CD4-positive, alpha-beta memory T cell (primary cell): ENCODE measurements around the gene PPP1CB. TPM values are rescaled to one million over a fixed set of nuclear protein-coding genes. Genes with fewer than 3 reads are reported as not detected.

Experiments used
- CTCF ChIA-PET: fragments of 350-600 bp; sonication (Branson Sonifier 250); formaldehyde crosslinking; loops from one replicate; lab custom pipeline; 2021; ENCODE audit warnings: inconsistent platforms; ENCODE audit not compliant: partially characterized antibody; lab: Charles Lee
- POLR2A ChIA-PET: fragments of 350-600 bp; sonication (Branson Sonifier 250); formaldehyde crosslinking; loops from one replicate; lab custom pipeline; 2021; ENCODE audit not compliant: partially characterized antibody; lab: Charles Lee
- DNase-seq, 5 donors: peaks; one replicate each; pipeline versions ENCODE4 v3.0.0 to v3.0.0-alpha.2; 2020 to 2022; ENCODE audit warnings: mixed read lengths in 1 of 5
- H3K27ac ChIP-seq: one replicate; pipeline ENCODE4 v1.7.0; 2013; ENCODE audit warnings: low read depth, low read length
- H3K27me3 ChIP-seq: 2 replicates; pipeline ENCODE4 v1.7.0; 2013; ENCODE audit warnings: mild to moderate bottlenecking, low read length, moderate library complexity; ENCODE audit not compliant: insufficient read depth
- H3K36me3 ChIP-seq: 2 replicates; pipeline ENCODE4 v1.7.0; 2013; ENCODE audit warnings: mild to moderate bottlenecking, low read length, moderate library complexity; ENCODE audit not compliant: insufficient read depth
- H3K4me1 ChIP-seq: 2 replicates; pipeline ENCODE4 v1.7.0; 2013; ENCODE audit warnings: mild to moderate bottlenecking, low read length, moderate library complexity; ENCODE audit not compliant: insufficient read depth
- H3K4me3 ChIP-seq, 2 donors: one replicate each; pipeline ENCODE4 v1.7.0; 2013; ENCODE audit warnings: low read length in 2 of 2, mild to moderate bottlenecking in 1 of 2
- H3K9me3 ChIP-seq, 2 donors: one replicate each; pipeline ENCODE4 v1.7.0; 2013; ENCODE audit warnings: low read length in 2 of 2, control low read depth in 1 of 2; ENCODE audit not compliant: control insufficient read depth in 1 of 2
- H3K27ac Mint-ChIP-seq, 7 donors: one replicate each; pipeline ENCODE4 v1.8.0; 2020 to 2021; ENCODE audit warnings: mixed read lengths in 7 of 7, mild to moderate bottlenecking in 6 of 7, inconsistent platforms in 3 of 7, moderate library complexity in 3 of 7
- H3K27me3 Mint-ChIP-seq, 2 donors: one replicate each; pipeline ENCODE4 v1.8.0; 2020 to 2021; ENCODE audit warnings: mixed read lengths in 2 of 2
- H3K36me3 Mint-ChIP-seq, 2 donors: one replicate each; pipeline ENCODE4 v1.8.0; 2020 to 2021; ENCODE audit warnings: mixed read lengths in 2 of 2, inconsistent platforms in 1 of 2, mild to moderate bottlenecking in 1 of 2
- H3K4me1 Mint-ChIP-seq, 4 donors: one replicate each; pipeline ENCODE4 v1.8.0; 2020 to 2021; ENCODE audit warnings: mixed read lengths in 4 of 4, mild to moderate bottlenecking in 1 of 4
- H3K4me3 Mint-ChIP-seq, 8 donors: one replicate each; pipeline ENCODE4 v1.8.0; 2020 to 2021; ENCODE audit warnings: mixed read lengths in 8 of 8, mild to moderate bottlenecking in 7 of 8, moderate library complexity in 6 of 8, inconsistent platforms in 3 of 8
- H3K9me3 Mint-ChIP-seq, 8 donors: one replicate each; pipeline ENCODE4 v1.8.0; 2020 to 2021; ENCODE audit warnings: mixed read lengths in 8 of 8, mild to moderate bottlenecking in 5 of 8, inconsistent platforms in 3 of 8, moderate library complexity in 1 of 8
- intact Hi-C: fragments of 100-400 bp; cut with micrococcal nuclease; formaldehyde crosslinking; loops from one replicate; pipeline ENCODE4 v1.15.1; 2023
- polyA plus RNA-seq, 2 donors: library from polyadenylated mRNA; unstranded; fragments of 300-500 nt; fragmentation: Illumina TruSeq; gene quantifications; one replicate each; pipeline ENCODE4 v1.2.3, GENCODE V29; 2021
- total RNA-seq, 2 experiments: library from RNA; stranded (reverse); gene quantifications; one replicate each; pipeline ENCODE4 v1.2.3, GENCODE V29; 2021

The PPP1CB gene
- total and polyA plus RNA-seq, 4 experiments from 2014 or later, result 92.1 to 231 (median 162) TPM

DNA sequence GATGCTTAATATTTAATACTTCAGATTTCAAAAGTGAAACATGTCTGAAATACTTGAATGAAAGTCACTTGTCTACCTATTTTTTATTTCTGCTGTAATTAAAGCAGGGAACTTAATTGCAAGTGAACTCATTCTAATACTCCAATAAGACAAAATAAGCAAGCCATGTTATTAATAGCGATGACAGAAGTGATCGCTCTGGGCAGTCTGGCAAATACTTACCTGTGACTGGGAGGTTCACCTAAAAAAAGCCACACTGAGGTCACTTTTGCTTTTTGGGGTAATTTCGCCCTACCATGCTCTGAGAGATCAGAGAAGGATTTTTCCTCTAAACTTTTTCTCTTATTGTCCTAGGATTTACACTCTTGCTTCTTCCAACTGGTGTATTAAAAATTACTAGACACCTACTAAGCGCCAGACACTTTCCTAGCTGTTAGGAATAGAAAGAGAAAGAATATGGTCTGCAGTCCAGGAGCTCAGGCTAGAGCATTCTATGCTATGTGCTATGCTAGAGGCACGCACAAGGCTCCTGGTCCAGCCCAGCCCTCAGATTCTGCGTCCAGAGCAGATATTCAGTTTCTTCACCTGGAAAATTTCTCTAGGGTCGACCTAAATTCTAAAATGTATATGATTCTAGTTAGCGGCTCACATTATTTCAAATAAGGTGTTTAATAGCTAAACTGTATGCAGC is 26.5 kb upstream of the PPP1CB start:
- H3K36me3 ChIP-seq, result no peaks in the 10 kb centered on the region
- H3K4me3 ChIP-seq, result no peak overlapping the region
- Mint-ChIP-seq H3K27me3 (no peaks in the 10 kb centered on the region), H3K4me1 (peaks cover 0 to under 1% (median under 1%) of the 10 kb centered on the region in 4 donors), H3K9me3 (no peaks in the 10 kb centered on the region), H3K4me3 (no peak overlapping the region), H3K36me3 (no peaks in the 10 kb centered on the region), H3K27ac (no peak overlapping the region)
- intact Hi-C loops, result loop anchor here (10.0 kb wide), 1 partner anchor 50 kb away; no protein-coding TSS in a partner anchor
- ChIA-PET POLR2A (interaction anchor here (0.8 kb wide), 1 partner anchor 138 kb away, joined by 3 read pairs; no protein-coding TSS in a partner anchor), CTCF (interaction anchor here (1.4 to 2.6 kb wide), 2 partner anchors 131 to 160 kb away, joined by 3 to 10 read pairs; no protein-coding TSS in a partner anchor)
- H3K4me1 ChIP-seq, result no peaks in the 10 kb centered on the region
- no peaks in the 10 kb centered on the region for H3K9me3 ChIP-seq
- no peak overlapping the region for H3K27ac ChIP-seq
- H3K27me3 ChIP-seq, result no peaks in the 10 kb centered on the region
- DNase-seq, result no peak

GRCh38 chr2:28726177-28726576 is 25.5 kb upstream of the PPP1CB start:
- Mint-ChIP-seq H3K4me3 (no peak overlapping the region), H3K27ac (no peak overlapping the region), H3K36me3 (no peaks in the 10 kb centered on the region), H3K9me3 (no peaks in the 10 kb centered on the region), H3K4me1 (peaks cover 0 to 5% (median 2%) of the 10 kb centered on the region in 4 donors), H3K27me3 (no peaks in the 10 kb centered on the region)
- H3K9me3 ChIP-seq, result no peaks in the 10 kb centered on the region
- H3K36me3 ChIP-seq, result no peaks in the 10 kb centered on the region
- ChIA-PET POLR2A (no interaction called here), CTCF (interaction anchor here (1.3 to 2.6 kb wide), 3 partner anchors 29 to 161 kb away, joined by 3 to 10 read pairs (median 3); no protein-coding TSS in a partner anchor)
- DNase-seq, result no peak
- H3K4me1 ChIP-seq, result no peaks in the 10 kb centered on the region
- no peak overlapping the region for H3K27ac ChIP-seq
- no peak overlapping the region for H3K4me3 ChIP-seq
- intact Hi-C loops, result loop anchor here (10.0 kb wide), 1 partner anchor 51 kb away; no protein-coding TSS in a partner anchor
- no peaks in the 10 kb centered on the region for H3K27me3 ChIP-seq

DNA sequence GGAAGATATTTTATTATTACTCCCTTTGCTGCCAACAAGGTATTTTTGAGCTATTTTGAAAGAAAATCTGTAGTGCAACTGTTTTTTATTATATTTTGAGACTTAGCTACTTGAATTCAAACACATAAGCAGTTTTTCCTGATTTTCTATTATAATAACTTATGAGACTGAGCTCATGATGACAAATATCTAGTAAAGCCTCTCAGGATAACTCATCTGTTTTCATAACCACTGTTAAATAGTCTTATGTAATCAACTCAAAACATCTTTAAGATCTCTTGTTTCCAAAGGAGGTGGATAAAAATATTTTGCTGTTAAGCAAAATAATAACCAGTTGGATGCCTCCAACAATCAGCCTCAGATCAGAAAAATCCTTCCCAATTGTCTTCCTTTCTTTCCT is 21.9 kb upstream of the PPP1CB start:
- no peaks in the 10 kb centered on the region for H3K9me3 ChIP-seq
- H3K27me3 ChIP-seq, result no peaks in the 10 kb centered on the region
- H3K36me3 ChIP-seq, result no peaks in the 10 kb centered on the region
- Mint-ChIP-seq H3K4me1 (peaks cover 0 to 5% (median 2%) of the 10 kb centered on the region in 4 donors), H3K4me3 (no peak overlapping the region), H3K9me3 (no peaks in the 10 kb centered on the region), H3K36me3 (no peaks in the 10 kb centered on the region), H3K27ac (no peak overlapping the region), H3K27me3 (no peaks in the 10 kb centered on the region)
- H3K4me1 ChIP-seq, result no peaks in the 10 kb centered on the region
- POLR2A ChIA-PET, result no interaction called here
- H3K27ac ChIP-seq, result no peak overlapping the region
- intact Hi-C loops, result loop anchor here (10.0 kb wide), 1 partner anchor 55 kb away; no protein-coding TSS in a partner anchor
- DNase-seq, result no peak
- CTCF ChIA-PET, result no interaction called here
- H3K4me3 ChIP-seq, result no peak overlapping the region

DNA sequence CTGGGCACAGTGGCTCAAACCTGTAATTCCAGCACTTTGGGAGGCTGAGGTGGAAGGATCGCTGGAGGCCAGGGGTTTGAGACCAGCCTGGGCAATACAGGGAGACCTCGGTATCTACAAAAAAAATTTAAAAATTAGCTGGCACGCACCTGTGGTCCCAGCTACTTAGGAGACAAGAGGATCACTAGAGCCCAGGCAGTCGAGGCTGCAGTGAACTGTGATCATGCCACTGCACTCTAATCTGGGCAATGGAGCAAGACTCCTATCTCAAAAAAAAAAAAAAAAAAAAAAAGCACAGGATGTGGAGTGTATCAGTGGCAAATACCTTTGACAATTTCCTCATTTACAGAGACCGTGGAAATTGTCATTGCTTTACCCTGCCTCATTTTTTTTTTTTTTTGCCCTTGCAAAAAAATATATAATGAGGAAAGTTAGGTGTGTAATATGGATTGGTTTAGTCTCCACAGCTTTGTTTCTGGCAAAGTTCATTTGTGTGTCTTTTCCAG is 20.9 kb upstream of the PPP1CB start:
- peak overlapping the region in 3 of 7 donors; percentile 25 to 60 (median 52) for H3K27ac Mint-ChIP-seq
- ChIA-PET POLR2A (no interaction called here), CTCF (interaction anchor here (0.6 to 1.2 kb wide), 4 partner anchors 54 to 948 kb away, joined by 3 to 7 read pairs (median 3); no protein-coding TSS in a partner anchor)
- Histone ChIP-seq H3K27me3 (no peaks in the 10 kb centered on the region), H3K4me3 (no peak overlapping the region), H3K27ac (no peak overlapping the region), H3K9me3 (no peaks in the 10 kb centered on the region), H3K36me3 (no peaks in the 10 kb centered on the region), H3K4me1 (no peaks in the 10 kb centered on the region)
- H3K4me3 Mint-ChIP-seq, result no peak overlapping the region
- no peaks in the 10 kb centered on the region for H3K9me3 Mint-ChIP-seq
- H3K4me1 Mint-ChIP-seq, result peaks cover 0 to 5% (median 2%) of the 10 kb centered on the region in 4 donors
- intact Hi-C loops, result no loop called here
- DNase-seq, result no peak
- H3K27me3 Mint-ChIP-seq, result no peaks in the 10 kb centered on the region
- H3K36me3 Mint-ChIP-seq, result no peaks in the 10 kb centered on the region

- no peak for DNase-seq
- Histone ChIP-seq H3K4me3 (no peak overlapping the region), H3K27me3 (no peaks in the 10 kb centered on the region), H3K4me1 (no peaks in the 10 kb centered on the region), H3K36me3 (no peaks in the 10 kb centered on the region), H3K27ac (no peak overlapping the region), H3K9me3 (no peaks in the 10 kb centered on the region)
- POLR2A ChIA-PET, result interaction anchor here (0.6 to 0.8 kb wide), 2 partner anchors 21 to 96 kb away, joined by 4 read pairs; no protein-coding TSS in a partner anchor
- Mint-ChIP-seq H3K4me3 (no peak overlapping the region), H3K27me3 (peaks cover 0 to under 1% of the 10 kb centered on the region in 2 donors), H3K27ac (peak overlapping the region in 1 of 7 donors; percentile 13), H3K9me3 (peaks cover 0 to 14% (median 8%) of the 10 kb centered on the region in 8 donors), H3K4me1 (peaks cover 0 to under 1% (median 0%) of the 10 kb centered on the region in 4 donors), H3K36me3 (peaks cover 0 to 15% of the 10 kb centered on the region in 2 donors)
- intact Hi-C loops, result no loop called here
- CTCF ChIA-PET, result interaction anchor here (1.1 kb wide), 1 partner anchor 114 kb away, joined by 3 read pairs; no protein-coding TSS in a partner anchor
Measured at GRCh38 chr2:28735511-28735910, 16.1 kb upstream of the PPP1CB start.

GRCh38 chr2:28736034-28736433 is 15.6 kb upstream of the PPP1CB start:
- no peaks in the 10 kb centered on the region for H3K4me1 Mint-ChIP-seq
- no peak for DNase-seq
- H3K4me3 Mint-ChIP-seq, result no peak overlapping the region
- H3K9me3 ChIP-seq, result no peaks in the 10 kb centered on the region
- peaks cover 0 to 14% (median 8%) of the 10 kb centered on the region in 8 donors for H3K9me3 Mint-ChIP-seq
- no peak overlapping the region for H3K27ac ChIP-seq
- no peaks in the 10 kb centered on the region for H3K27me3 ChIP-seq
- intact Hi-C loops, result no loop called here
- ChIA-PET POLR2A (interaction anchor here (0.8 kb wide), 1 partner anchor 21 kb away, joined by 4 read pairs; no protein-coding TSS in a partner anchor), CTCF (interaction anchor here (1.1 kb wide), 1 partner anchor 115 kb away, joined by 3 read pairs; no protein-coding TSS in a partner anchor)
- no peaks in the 10 kb centered on the region for H3K4me1 ChIP-seq
- no peaks in the 10 kb centered on the region for H3K36me3 ChIP-seq
- H3K36me3 Mint-ChIP-seq, result peaks cover 0 to 16% of the 10 kb centered on the region in 2 donors
- H3K27ac Mint-ChIP-seq, result no peak overlapping the region
- no peak overlapping the region for H3K4me3 ChIP-seq
- peaks cover 0 to 2% of the 10 kb centered on the region in 2 donors for H3K27me3 Mint-ChIP-seq

DNA sequence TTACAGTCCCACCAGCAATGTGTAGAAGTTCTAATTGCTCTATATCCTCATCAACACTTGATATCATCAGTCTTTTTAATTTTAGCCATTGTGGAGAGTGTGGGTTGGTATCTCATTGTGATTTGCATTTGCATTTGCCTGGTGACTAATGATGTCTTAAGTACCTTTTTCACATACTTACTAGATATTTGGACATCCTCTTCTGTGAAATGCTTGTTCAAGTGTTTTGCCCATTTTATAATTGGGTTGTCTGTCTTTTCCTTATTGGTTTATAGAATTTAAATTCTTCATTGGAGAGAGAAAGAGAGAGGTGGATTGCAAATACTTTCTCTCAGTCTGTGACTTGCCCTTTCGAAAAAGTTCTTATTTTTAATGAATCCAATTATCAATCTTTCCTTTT is 14.0 kb upstream of the PPP1CB start:
- no peak for DNase-seq
- H3K9me3 ChIP-seq, result no peaks in the 10 kb centered on the region
- no peaks in the 10 kb centered on the region for H3K27me3 ChIP-seq
- no peak overlapping the region for H3K4me3 ChIP-seq
- ChIA-PET CTCF (no interaction called here), POLR2A (no interaction called here)
- Mint-ChIP-seq H3K36me3 (peaks cover 0 to 16% of the 10 kb centered on the region in 2 donors), H3K27ac (peak overlapping the region in 1 of 7 donors; percentile 12), H3K9me3 (peaks cover 0 to 14% (median 9%) of the 10 kb centered on the region in 8 donors), H3K4me3 (no peak overlapping the region), H3K27me3 (peaks cover 0 to 5% of the 10 kb centered on the region in 2 donors), H3K4me1 (no peaks in the 10 kb centered on the region)
- intact Hi-C loops, result no loop called here
- no peaks in the 10 kb centered on the region for H3K36me3 ChIP-seq
- H3K4me1 ChIP-seq, result no peaks in the 10 kb centered on the region
- H3K27ac ChIP-seq, result no peak overlapping the region
